HEK293 (cell line): ENCODE measurements around the gene ZFP62.

ENCODE experiments used
- GLI2 ChIP-seq: fragments of 450-650 bp; formaldehyde crosslinking; IDR thresholded peaks from 2 replicates; pipeline ENCODE4; 2017; ENCODE audit warnings: missing biosample characterization, missing genetic modification characterization, low read depth, borderline replicate concordance
- HOXA7 ChIP-seq: sonication (generic); formaldehyde crosslinking; IDR thresholded peaks from 2 replicates; pipeline ENCODE4 v1.8.1; 2022; ENCODE audit warnings: missing genetic modification reagents, borderline replicate concordance
- KLF17 ChIP-seq: fragments of 450-650 bp; formaldehyde crosslinking; IDR thresholded peaks from 2 replicates; pipeline ENCODE4 v1.5.1; 2016; ENCODE audit warnings: missing biosample characterization, missing genetic modification characterization
- MEIS1 ChIP-seq: sonication (generic); formaldehyde crosslinking; IDR thresholded peaks from 2 replicates; pipeline ENCODE4 v1.8.1; 2022; ENCODE audit warnings: missing genetic modification reagents, mild to moderate bottlenecking, borderline replicate concordance
- MYNN ChIP-seq: fragments of 450-650 bp; formaldehyde crosslinking; IDR thresholded peaks from 2 replicates; pipeline ENCODE4 v1.5.1; 2016; ENCODE audit warnings: missing biosample characterization, missing genetic modification characterization, borderline replicate concordance
- PRDM1 ChIP-seq: fragments of 450-650 bp; formaldehyde crosslinking; IDR thresholded peaks from 2 replicates; pipeline ENCODE4; 2016; ENCODE audit warnings: missing biosample characterization, missing genetic modification characterization
- SALL2 ChIP-seq: fragments of 450-650 bp; formaldehyde crosslinking; IDR thresholded peaks from 2 replicates; pipeline ENCODE4 v1.5.0; 2017; ENCODE audit warnings: missing biosample characterization, mild to moderate bottlenecking, missing genetic modification characterization, borderline replicate concordance
- SETDB1 ChIP-seq: IDR thresholded peaks from one replicate; pipeline ENCODE4 v1.6.1; 2017; ENCODE audit warnings: mild to moderate bottlenecking, low read length, moderate library complexity, mixed read lengths; ENCODE audit not compliant: insufficient read length
- TCF7L2 ChIP-seq: IDR thresholded peaks from 2 replicates; pipeline ENCODE4 v1.6.1; 2011; ENCODE audit warnings: low read depth, mild to moderate bottlenecking, inconsistent platforms, low read length, moderate library complexity, borderline replicate concordance
- ZBTB7A ChIP-seq: fragments of 450-650 bp; formaldehyde crosslinking; IDR thresholded peaks from 2 replicates; pipeline ENCODE4 v1.5.1; 2016; ENCODE audit warnings: low read depth, missing biosample characterization, missing genetic modification characterization
- ZFP3 ChIP-seq: fragments of 450-650 bp; formaldehyde crosslinking; IDR thresholded peaks from 2 replicates; pipeline ENCODE4 v1.5.1; 2016; ENCODE audit warnings: low read depth, missing biosample characterization, missing genetic modification characterization
- ZNF114 ChIP-seq: fragments of 450-650 bp; formaldehyde crosslinking; IDR thresholded peaks from 2 replicates; pipeline ENCODE4 v1.5.0; 2017; ENCODE audit warnings: missing biosample characterization, missing genetic modification characterization
- ZNF140 ChIP-seq: fragments of 450-650 bp; formaldehyde crosslinking; IDR thresholded peaks from 2 replicates; pipeline ENCODE4 v1.5.1; 2016; ENCODE audit warnings: missing biosample characterization, missing genetic modification characterization
- ZNF155 ChIP-seq: fragments of 450-650 bp; formaldehyde crosslinking; IDR thresholded peaks from 2 replicates; pipeline ENCODE4 v1.5.1; 2016; ENCODE audit warnings: missing biosample characterization, missing genetic modification characterization
- ZNF16 ChIP-seq: fragments of 450-650 bp; formaldehyde crosslinking; IDR thresholded peaks from 2 replicates; pipeline ENCODE4 v1.5.1; 2016; ENCODE audit warnings: low read depth, missing biosample characterization, missing genetic modification characterization
- ZNF202 ChIP-seq: fragments of 450-650 bp; formaldehyde crosslinking; IDR thresholded peaks from 2 replicates; pipeline ENCODE4 v1.5.1; 2016; ENCODE audit warnings: missing biosample characterization, missing genetic modification characterization, borderline replicate concordance
- ZNF266 ChIP-seq: fragments of 450-650 bp; formaldehyde crosslinking; IDR thresholded peaks from 2 replicates; pipeline ENCODE4 v1.5.1; 2016; ENCODE audit warnings: missing biosample characterization, missing genetic modification characterization, low read depth
- ZNF311 ChIP-seq: fragments of 450-650 bp; formaldehyde crosslinking; IDR thresholded peaks from 2 replicates; pipeline ENCODE4 v1.5.1; 2017; ENCODE audit warnings: missing biosample characterization, missing genetic modification characterization, borderline replicate concordance
- ZNF335 ChIP-seq: fragments of 450-650 bp; formaldehyde crosslinking; conservative IDR thresholded peaks from 2 replicates; pipeline ENCODE4 v1.5.1; 2016; ENCODE audit warnings: missing biosample characterization, missing genetic modification characterization
- ZNF350 ChIP-seq: fragments of 450-650 bp; formaldehyde crosslinking; IDR thresholded peaks from 2 replicates; pipeline ENCODE4 v1.5.0; 2017; ENCODE audit warnings: missing biosample characterization, mild to moderate bottlenecking, missing genetic modification characterization
- ZNF404 ChIP-seq: fragments of 450-650 bp; formaldehyde crosslinking; IDR thresholded peaks from 2 replicates; pipeline ENCODE4 v1.5.1; 2017; ENCODE audit warnings: missing biosample characterization, missing genetic modification characterization
- ZNF473 ChIP-seq: fragments of 450-650 bp; formaldehyde crosslinking; IDR thresholded peaks from 2 replicates; pipeline ENCODE4 v1.5.1; 2017; ENCODE audit warnings: missing biosample characterization, missing genetic modification characterization
- ZNF530 ChIP-seq: fragments of 450-650 bp; formaldehyde crosslinking; IDR thresholded peaks from 2 replicates; pipeline ENCODE4 v1.5.1; 2016; ENCODE audit warnings: low read depth, missing biosample characterization, missing genetic modification characterization
- ZNF555 ChIP-seq: fragments of 450-650 bp; formaldehyde crosslinking; conservative IDR thresholded peaks from 2 replicates; pipeline ENCODE4 v1.5.1; 2017; ENCODE audit warnings: missing biosample characterization, mild to moderate bottlenecking, missing genetic modification characterization, inconsistent platforms
- ZNF560 ChIP-seq: fragments of 450-650 bp; formaldehyde crosslinking; IDR thresholded peaks from 2 replicates; pipeline ENCODE4 v1.5.1; 2017; ENCODE audit warnings: missing biosample characterization, missing genetic modification characterization, borderline replicate concordance
- ZNF596 ChIP-seq: fragments of 450-650 bp; IDR thresholded peaks from 2 replicates; pipeline ENCODE4 v1.5.0; 2018; ENCODE audit warnings: missing biosample characterization, mild to moderate bottlenecking, missing genetic modification characterization, moderate library complexity
- ZNF621 ChIP-seq: fragments of 450-650 bp; formaldehyde crosslinking; IDR thresholded peaks from 2 replicates; pipeline ENCODE4 v1.5.1; 2017; ENCODE audit warnings: missing biosample characterization, missing genetic modification characterization
- ZNF629 ChIP-seq: fragments of 450-650 bp; formaldehyde crosslinking; IDR thresholded peaks from 2 replicates; pipeline ENCODE4 v1.5.1; 2017; ENCODE audit warnings: missing biosample characterization, missing genetic modification characterization
- ZNF670 ChIP-seq: fragments of 450-650 bp; formaldehyde crosslinking; IDR thresholded peaks from 2 replicates; pipeline ENCODE4 v1.5.1; 2016; ENCODE audit warnings: missing biosample characterization, missing genetic modification characterization, low read depth
- ZNF707 ChIP-seq: fragments of 450-650 bp; formaldehyde crosslinking; IDR thresholded peaks from 2 replicates; pipeline ENCODE4 v1.5.1; 2016; ENCODE audit warnings: missing biosample characterization, missing genetic modification characterization
- ZNF785 ChIP-seq: fragments of 450-650 bp; formaldehyde crosslinking; IDR thresholded peaks from 2 replicates; pipeline ENCODE4 v1.5.1; 2016; ENCODE audit warnings: missing biosample characterization, missing genetic modification characterization
- TF ChIP-seq, protein P1 (sequence below): fragments of 450-650 bp; IDR thresholded peaks from 2 replicates; pipeline ENCODE4 v1.5.1; 2018; ENCODE audit warnings: missing biosample characterization, missing genetic modification characterization
- TF ChIP-seq, protein P2 (sequence below): fragments of 450-650 bp; formaldehyde crosslinking; IDR thresholded peaks from 2 replicates; pipeline ENCODE4 v1.5.1; 2016; ENCODE audit warnings: missing biosample characterization, missing genetic modification characterization
- TF ChIP-seq, protein P3 (sequence below): fragments of 450-650 bp; formaldehyde crosslinking; IDR thresholded peaks from 2 replicates; pipeline ENCODE4 v1.5.1; 2016; ENCODE audit warnings: missing biosample characterization, missing genetic modification characterization
- TF ChIP-seq, protein P4 (sequence below): fragments of 450-650 bp; formaldehyde crosslinking; IDR thresholded peaks from 2 replicates; pipeline ENCODE4; 2016; ENCODE audit warnings: missing biosample characterization, missing genetic modification characterization

Gene ZFP62

DNA sequence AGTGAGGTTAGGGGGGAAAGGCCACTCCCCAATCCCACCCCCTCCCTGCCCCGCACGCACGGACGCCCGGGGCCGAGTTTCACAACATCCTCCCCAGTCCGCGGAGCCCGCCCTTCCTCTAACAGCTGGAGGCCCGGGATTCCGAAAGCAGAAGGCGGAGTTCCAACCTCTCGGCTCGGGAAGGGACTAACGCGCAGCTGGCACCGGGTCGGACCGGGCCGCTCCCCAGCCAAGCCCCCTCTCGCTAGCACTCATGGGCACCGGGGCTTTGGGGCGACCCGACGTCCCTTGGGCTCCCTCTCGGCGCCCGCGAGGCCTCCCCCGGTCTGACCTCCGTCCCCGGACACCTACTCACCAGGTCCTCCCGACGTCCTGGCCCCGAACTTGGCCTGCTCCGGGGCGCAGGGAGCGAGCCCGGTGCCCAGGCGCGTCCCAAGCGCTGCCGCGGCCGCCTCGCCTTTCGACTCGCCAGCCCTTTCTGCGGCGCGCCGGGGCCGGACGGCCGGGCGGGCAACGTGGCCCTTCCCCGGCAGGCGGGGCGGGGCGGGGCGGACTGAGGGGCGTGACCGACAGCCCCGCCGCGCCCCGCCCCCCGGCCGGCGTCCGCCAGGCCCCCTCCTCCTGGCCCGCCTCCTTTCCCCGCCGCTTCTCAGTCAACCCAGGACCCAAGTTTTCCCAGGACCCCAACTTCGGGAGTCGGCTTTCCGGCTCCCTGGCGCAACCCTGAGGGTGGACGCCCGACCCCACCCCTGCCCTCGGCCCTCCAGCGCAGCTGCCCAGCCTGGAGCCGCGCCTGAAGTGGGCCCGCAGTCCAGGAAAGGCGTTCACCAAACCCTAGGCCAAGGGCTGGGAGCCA is 58.5 kb downstream of the ZFP62 start, which contains the start of gene MGAT1 (continued):
- TF ChIP-seq, protein P1, sequence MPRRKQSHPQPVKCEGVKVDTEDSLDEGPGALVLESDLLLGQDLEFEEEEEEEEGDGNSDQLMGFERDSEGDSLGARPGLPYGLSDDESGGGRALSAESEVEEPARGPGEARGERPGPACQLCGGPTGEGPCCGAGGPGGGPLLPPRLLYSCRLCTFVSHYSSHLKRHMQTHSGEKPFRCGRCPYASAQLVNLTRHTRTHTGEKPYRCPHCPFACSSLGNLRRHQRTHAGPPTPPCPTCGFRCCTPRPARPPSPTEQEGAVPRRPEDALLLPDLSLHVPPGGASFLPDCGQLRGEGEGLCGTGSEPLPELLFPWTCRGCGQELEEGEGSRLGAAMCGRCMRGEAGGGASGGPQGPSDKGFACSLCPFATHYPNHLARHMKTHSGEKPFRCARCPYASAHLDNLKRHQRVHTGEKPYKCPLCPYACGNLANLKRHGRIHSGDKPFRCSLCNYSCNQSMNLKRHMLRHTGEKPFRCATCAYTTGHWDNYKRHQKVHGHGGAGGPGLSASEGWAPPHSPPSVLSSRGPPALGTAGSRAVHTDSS (tag by site-specific recombination): no peak
- no peak for TF ChIP-seq SETDB1
- TF ChIP-seq ZNF596: 0 out of 2 replicates have a peak, but pooled peaks have one; percentile 28
- TF ChIP-seq ZNF707 (tag by site-specific recombination): no peak
- no peak for TF ChIP-seq ZNF266 (tag by site-specific recombination)
- TF ChIP-seq ZNF155 (tag by site-specific recombination): no peak
- TF ChIP-seq ZBTB7A: 0 out of 2 replicates have a peak, but pooled peaks have one; percentile 47
- no peak for TF ChIP-seq ZNF560 (tag by site-specific recombination)
- TF ChIP-seq ZNF140 (tag by site-specific recombination): no peak
- no peak for TF ChIP-seq ZNF16 (tag by site-specific recombination)
- no peak for TF ChIP-seq PRDM1 (tag by site-specific recombination)
- no peak for TF ChIP-seq ZNF473 (tag by site-specific recombination)
- TF ChIP-seq MEIS1 (CRISPR knock-in tag): no peak
- no peak for TF ChIP-seq ZNF350
- TF ChIP-seq, protein P2, sequence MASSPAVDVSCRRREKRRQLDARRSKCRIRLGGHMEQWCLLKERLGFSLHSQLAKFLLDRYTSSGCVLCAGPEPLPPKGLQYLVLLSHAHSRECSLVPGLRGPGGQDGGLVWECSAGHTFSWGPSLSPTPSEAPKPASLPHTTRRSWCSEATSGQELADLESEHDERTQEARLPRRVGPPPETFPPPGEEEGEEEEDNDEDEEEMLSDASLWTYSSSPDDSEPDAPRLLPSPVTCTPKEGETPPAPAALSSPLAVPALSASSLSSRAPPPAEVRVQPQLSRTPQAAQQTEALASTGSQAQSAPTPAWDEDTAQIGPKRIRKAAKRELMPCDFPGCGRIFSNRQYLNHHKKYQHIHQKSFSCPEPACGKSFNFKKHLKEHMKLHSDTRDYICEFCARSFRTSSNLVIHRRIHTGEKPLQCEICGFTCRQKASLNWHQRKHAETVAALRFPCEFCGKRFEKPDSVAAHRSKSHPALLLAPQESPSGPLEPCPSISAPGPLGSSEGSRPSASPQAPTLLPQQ (tag by site-specific recombination): peak; percentile 41; the same call in 1 of the 2 replicates
- no peak for TF ChIP-seq MYNN
- TF ChIP-seq GLI2 (tag by site-specific recombination): no peak
- TF ChIP-seq ZNF530 (tag by site-specific recombination): no peak
- TF ChIP-seq ZNF629 (tag by site-specific recombination): peak; percentile 18; the same call in 1 of the 2 replicates
- TF ChIP-seq ZNF202 (tag by site-specific recombination): no peak
- no peak for TF ChIP-seq ZNF311
- TF ChIP-seq ZNF114: no peak
- TF ChIP-seq ZNF670: no peak
- no peak for TF ChIP-seq HOXA7
- no peak for TF ChIP-seq ZNF785
- no peak for TF ChIP-seq ZNF555 (tag by site-specific recombination)
- no peak for TF ChIP-seq SALL2
- no peak for TF ChIP-seq ZFP3 (tag by site-specific recombination)
- no peak for TF ChIP-seq TCF7L2
- no peak for TF ChIP-seq ZNF621 (tag by site-specific recombination)
- TF ChIP-seq, protein P3, sequence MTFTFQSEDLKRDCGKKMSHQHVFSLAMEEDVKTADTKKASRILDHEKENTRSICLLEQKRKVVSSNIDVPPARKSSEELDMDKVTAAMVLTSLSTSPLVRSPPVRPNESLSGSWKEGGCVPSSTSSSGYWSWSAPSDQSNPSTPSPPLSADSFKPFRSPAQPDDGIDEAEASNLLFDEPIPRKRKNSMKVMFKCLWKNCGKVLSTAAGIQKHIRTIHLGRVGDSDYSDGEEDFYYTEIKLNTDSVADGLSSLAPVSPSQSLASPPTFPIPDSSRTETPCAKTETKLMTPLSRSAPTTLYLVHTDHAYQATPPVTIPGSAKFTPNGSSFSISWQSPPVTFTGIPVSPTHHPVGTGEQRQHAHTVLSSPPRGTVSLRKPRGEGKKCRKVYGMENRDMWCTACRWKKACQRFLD: 0 out of 2 replicates have a peak, but pooled peaks have one; percentile 28
- TF ChIP-seq, protein P4, sequence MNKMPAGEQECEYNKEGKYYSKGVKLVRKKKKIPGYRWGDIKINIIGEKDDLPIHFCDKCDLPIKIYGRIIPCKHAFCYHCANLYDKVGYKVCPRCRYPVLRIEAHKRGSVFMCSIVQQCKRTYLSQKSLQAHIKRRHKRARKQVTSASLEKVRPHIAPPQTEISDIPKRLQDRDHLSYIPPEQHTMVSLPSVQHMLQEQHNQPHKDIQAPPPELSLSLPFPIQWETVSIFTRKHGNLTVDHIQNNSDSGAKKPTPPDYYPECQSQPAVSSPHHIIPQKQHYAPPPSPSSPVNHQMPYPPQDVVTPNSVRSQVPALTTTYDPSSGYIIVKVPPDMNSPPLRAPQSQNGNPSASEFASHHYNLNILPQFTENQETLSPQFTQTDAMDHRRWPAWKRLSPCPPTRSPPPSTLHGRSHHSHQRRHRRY: no peak
- no peak for TF ChIP-seq ZNF404 (tag by site-specific recombination)
- peak; percentile 49; the same call in 1 of the 2 replicates for TF ChIP-seq KLF17 (tag by site-specific recombination)
- TF ChIP-seq ZNF335 (tag by site-specific recombination): peak; percentile 84
